GM13976 (cell line): ENCODE measurements around the gene TPT1.

Source experiments
- DNase-seq: peaks from one replicate; pipeline ENCODE4 v3.0.0; 2012; ENCODE audit warnings: low spot score
- in situ Hi-C: fragments of 300-500 bp; cut with MboI; formaldehyde crosslinking; loops from one replicate; pipeline ENCODE4 v1.12.0; 2022; ENCODE audit warnings: low sequenced_read_pairs, mixed read lengths, inconsistent platforms; ENCODE audit not compliant: unreplicated experiment
- TF ChIP-seq, protein P1 (sequence below): IDR thresholded peaks from 2 replicates; pipeline ENCODE4 v1.5.1; 2012; ENCODE audit warnings: borderline replicate concordance, mild to moderate bottlenecking; ENCODE audit not compliant: insufficient read depth; ENCODE audit errors: extremely low read depth, missing control alignments, control extremely low read depth

TPT1 gene

DNA sequence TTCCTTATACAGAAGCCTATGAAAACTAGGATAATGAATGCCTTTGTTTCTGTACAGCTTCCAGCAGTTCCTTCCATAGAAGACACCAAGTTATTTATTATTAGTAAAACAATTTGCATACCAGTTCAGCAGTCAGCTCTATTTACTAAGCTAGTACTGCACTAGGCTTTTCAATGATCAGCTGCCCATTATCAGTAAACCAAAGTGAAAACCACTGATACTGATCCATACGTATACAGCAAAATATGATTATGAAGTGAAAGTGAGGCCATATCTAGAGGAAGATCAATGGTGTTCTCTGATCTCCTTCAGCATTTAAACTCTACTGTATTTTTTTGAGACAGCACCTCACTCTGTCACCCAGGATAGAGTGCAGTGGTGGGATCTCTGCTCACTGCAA, 3.2 kb downstream of the TPT1 start:
- TF ChIP-seq, protein P1, sequence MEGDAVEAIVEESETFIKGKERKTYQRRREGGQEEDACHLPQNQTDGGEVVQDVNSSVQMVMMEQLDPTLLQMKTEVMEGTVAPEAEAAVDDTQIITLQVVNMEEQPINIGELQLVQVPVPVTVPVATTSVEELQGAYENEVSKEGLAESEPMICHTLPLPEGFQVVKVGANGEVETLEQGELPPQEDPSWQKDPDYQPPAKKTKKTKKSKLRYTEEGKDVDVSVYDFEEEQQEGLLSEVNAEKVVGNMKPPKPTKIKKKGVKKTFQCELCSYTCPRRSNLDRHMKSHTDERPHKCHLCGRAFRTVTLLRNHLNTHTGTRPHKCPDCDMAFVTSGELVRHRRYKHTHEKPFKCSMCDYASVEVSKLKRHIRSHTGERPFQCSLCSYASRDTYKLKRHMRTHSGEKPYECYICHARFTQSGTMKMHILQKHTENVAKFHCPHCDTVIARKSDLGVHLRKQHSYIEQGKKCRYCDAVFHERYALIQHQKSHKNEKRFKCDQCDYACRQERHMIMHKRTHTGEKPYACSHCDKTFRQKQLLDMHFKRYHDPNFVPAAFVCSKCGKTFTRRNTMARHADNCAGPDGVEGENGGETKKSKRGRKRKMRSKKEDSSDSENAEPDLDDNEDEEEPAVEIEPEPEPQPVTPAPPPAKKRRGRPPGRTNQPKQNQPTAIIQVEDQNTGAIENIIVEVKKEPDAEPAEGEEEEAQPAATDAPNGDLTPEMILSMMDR = no peak
- DNase-seq = no peak
- in situ Hi-C loops = no loop called here

GRCh38 chr13:45337395-45337794, 3.6 kb downstream of the TPT1 start:
- no peak for DNase-seq
- in situ Hi-C loops = no loop called here

GRCh38 chr13:45336025-45336800, 4.8 kb downstream of the TPT1 start:
- TF ChIP-seq, protein P1 = no peak
- no peak for DNase-seq
- in situ Hi-C loops = no loop called here

More at GRCh38 chr13:45337395-45337794, 3.6 kb downstream of the TPT1 start:
- TF ChIP-seq, protein P1 = no peak

GRCh38 chr13:45335397-45336024, 5.5 kb downstream of the TPT1 start:
- in situ Hi-C loops = no loop called here
- TF ChIP-seq, protein P1 = no peak
- no peak for DNase-seq

DNA sequence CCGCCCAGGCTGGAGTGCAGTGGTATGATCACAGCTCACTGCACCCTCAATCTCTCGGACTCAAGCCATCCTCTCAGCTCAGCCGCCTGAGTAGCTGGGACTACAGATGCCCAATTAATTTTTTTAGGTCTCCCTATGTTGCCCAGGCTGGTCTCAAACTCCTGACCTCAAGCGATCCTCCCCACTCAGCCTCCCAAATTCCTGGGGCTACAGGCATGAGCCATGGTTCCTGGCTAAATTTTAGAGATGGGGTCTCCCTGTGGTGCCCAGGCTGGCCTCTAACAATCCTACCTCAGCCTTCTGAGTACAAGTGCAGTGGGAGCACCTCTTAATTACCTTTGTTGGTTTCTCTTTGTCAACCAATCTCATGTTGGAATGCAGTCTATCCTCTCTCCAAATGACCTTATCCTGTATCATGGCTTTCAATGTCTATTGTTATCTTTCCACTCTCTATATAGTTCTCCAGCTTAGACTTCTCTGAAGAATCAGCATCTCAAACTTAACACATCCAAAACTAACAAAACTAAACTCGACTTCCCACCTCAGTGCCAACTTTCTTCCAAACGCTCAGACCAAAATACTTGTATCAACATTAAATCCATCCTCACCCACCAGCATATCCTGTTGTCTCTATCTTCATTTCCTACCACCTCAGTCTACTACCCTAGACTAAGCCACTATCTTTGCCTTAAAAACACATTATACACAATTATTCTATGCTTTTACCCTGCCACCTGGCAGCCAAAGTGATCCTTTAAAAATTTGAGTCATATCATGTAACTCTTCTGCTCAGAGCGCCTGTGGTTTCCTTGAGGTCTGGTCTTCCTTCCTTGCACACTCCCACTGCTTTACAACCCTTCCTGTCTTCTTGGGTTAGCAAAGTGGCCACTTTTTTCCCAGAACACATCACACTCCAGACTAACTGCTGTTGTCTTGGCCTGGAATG, 6.7 kb downstream of the TPT1 start:
- in situ Hi-C loops = no loop called here
- DNase-seq = no peak
- TF ChIP-seq, protein P1 = no peak
